Gastroesophageal sphincter (tissue), 3 donors: ENCODE data around the gene KRT38.

Experiments
- POLR2A ChIP-seq, 2 donors: fragments of 450-650 bp; IDR thresholded peaks; one replicate each; pipeline ENCODE4 v1.6.1; 2017; ENCODE audit warnings: antibody characterized with exemption in 2 of 2, mild to moderate bottlenecking in 2 of 2, moderate library complexity in 1 of 2
- TF ChIP-seq, protein P1 (sequence below), 4 experiments: fragments of 200-600 bp in 2 of 4; fragments of 450-650 bp in 2 of 4; sonication (generic) in 1 of 4; IDR thresholded peaks; one replicate each; pipeline ENCODE4 v1.5.1; 2017 to 2019; ENCODE audit warnings: antibody characterized with exemption in 4 of 4, mild to moderate bottlenecking in 2 of 4, moderate library complexity in 2 of 4

DNA sequence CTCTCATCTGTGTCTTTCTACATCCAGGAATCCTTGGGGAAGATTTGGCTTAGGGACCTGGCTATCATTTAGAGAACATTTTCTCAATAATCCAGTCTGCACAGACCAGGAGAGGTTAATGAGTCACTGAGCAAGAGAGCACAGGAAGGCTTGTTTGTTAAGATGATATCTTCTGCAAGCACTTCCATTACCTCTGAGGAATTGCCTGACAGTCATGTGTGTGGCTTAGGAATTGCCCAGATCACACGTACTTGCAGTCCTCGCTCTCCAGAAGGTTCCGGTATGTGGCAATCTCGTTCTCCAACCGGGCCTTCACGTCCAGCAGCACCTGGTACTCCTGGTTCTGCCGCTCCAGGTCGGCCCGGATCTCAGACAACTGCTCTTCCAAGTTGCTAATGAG is 19.7 kb downstream of the KRT38 start:
- TF ChIP-seq, protein P1, sequence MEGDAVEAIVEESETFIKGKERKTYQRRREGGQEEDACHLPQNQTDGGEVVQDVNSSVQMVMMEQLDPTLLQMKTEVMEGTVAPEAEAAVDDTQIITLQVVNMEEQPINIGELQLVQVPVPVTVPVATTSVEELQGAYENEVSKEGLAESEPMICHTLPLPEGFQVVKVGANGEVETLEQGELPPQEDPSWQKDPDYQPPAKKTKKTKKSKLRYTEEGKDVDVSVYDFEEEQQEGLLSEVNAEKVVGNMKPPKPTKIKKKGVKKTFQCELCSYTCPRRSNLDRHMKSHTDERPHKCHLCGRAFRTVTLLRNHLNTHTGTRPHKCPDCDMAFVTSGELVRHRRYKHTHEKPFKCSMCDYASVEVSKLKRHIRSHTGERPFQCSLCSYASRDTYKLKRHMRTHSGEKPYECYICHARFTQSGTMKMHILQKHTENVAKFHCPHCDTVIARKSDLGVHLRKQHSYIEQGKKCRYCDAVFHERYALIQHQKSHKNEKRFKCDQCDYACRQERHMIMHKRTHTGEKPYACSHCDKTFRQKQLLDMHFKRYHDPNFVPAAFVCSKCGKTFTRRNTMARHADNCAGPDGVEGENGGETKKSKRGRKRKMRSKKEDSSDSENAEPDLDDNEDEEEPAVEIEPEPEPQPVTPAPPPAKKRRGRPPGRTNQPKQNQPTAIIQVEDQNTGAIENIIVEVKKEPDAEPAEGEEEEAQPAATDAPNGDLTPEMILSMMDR (IDR thresholded peaks at IDR 0.05) = no peak
- TF ChIP-seq POLR2A (IDR thresholded peaks at IDR 0.05) = no peak
